BJ (cell line): ENCODE measurements around the gene ZNF500. TPM values are rescaled to one million over a fixed set of nuclear protein-coding genes. Genes with fewer than 3 reads are reported as not detected.
"Not testable (repeated sequence)": the region's sequence is repeated elsewhere in the genome, so short reads cannot be mapped to it uniquely, and the experiment has no call there.

Experiments used
- CTCF ChIA-PET: fragments of 350-600 bp; formaldehyde crosslinking; extraction: SDS; loops from one replicate; lab custom pipeline; 2021; ENCODE audit warnings: antibody characterized with exemption, inconsistent platforms; lab: Yijun Ruan, JAX
- POLR2A ChIA-PET: fragments of 300-600 bp; sonication (Branson Sonifier 250); formaldehyde crosslinking; extraction: SDS; loops from one replicate; lab custom pipeline; 2021; ENCODE audit warnings: antibody characterized with exemption; lab: Charles Lee
- DNase-seq: peaks from one replicate; pipeline ENCODE4 v3.0.0-alpha.2; 2011; ENCODE audit warnings: low read depth
- H3K27me3 ChIP-seq: 2 replicates; pipeline ENCODE4 v1.6.0; 2011; ENCODE audit warnings: low read length; ENCODE audit not compliant: control insufficient read depth, insufficient read depth
- H3K36me3 ChIP-seq: 2 replicates; pipeline ENCODE4 v1.5.1; 2011; ENCODE audit warnings: low read length; ENCODE audit not compliant: control insufficient read depth, insufficient read depth
- H3K4me3 ChIP-seq: 2 replicates; pipeline ENCODE4 v1.5.1; 2011; ENCODE audit warnings: low read depth, mild to moderate bottlenecking, control low read depth, low read length
- polyA plus RNA-seq: library from polyadenylated mRNA; depleted of rRNA; stranded (reverse); fragments of >200 nt; gene quantifications from 2 replicates; pipeline ENCODE4 v1.2.3, GENCODE V29; 2011
- TF ChIP-seq, protein P1 (sequence below): IDR thresholded peaks from 2 replicates; pipeline ENCODE4 v1.5.1; 2011; ENCODE audit warnings: low read depth, mild to moderate bottlenecking, control low read depth, inconsistent platforms, low read length, moderate library complexity; ENCODE audit not compliant: insufficient read depth

Gene ZNF500
- polyA plus RNA-seq, 1 experiment, result 6.5 TPM

DNA sequence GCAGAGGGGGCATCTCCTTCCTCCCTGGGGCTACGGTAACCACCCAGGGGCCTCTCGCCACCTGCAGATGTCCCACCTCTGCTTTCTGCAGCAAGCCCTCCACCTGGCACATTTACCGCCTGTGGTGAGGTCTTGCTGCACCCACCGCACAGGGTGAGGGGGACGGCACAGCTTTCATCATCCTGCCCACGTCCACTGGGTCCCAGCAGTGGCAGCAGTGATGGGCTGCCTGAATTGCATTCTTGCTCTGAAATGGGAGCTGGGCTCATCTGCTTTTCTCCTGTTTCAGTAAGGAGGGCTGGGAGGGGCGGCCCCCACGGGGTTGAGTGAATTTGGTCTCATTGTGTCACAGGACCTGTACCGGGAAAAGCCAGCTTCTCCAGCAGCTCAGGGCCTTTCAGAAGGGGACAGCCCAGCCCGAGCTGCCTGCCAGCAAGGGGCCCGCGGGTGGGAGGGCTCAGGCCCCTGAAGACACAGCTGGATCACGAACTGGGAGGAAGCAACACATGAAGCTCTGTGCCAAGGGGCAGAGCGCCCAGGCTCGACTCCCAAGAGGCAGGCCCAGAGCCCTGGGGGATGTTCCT, 19.9 kb downstream of the ZNF500 start:
- DNase-seq, result no peak

DNA sequence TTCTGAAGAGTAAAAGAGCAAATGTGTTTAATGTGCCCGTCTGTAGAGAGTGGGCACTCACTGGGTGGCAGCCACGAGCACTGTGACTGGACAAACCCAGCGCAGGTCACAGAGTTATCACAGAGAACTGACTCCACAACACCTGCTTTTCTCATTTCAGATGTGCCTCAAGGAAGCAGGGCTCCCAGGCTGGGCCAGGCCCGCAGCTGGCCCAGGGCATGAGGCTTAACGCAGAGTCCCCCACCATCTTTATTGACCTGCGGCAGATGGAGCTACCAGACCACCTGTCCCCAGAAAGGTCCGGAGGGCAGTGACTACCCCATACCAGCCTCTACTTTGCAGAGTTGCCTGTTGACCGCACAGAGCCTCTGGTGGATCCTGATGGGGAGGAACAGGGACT, 20.7 kb downstream of the ZNF500 start:
- DNase-seq, result no peak
- Histone ChIP-seq H3K27me3 (no peaks in the 10 kb centered on the region), H3K4me3 (no peak overlapping the region), H3K36me3 (peaks cover 6% of the 10 kb centered on the region; the same call in 1 of the 2 replicates)
- ChIA-PET CTCF (interaction anchor here (1.8 kb wide), 1 partner anchor 11 kb away, joined by 5 read pairs; no protein-coding TSS in a partner anchor), POLR2A (no interaction called here)
- TF ChIP-seq, protein P1, sequence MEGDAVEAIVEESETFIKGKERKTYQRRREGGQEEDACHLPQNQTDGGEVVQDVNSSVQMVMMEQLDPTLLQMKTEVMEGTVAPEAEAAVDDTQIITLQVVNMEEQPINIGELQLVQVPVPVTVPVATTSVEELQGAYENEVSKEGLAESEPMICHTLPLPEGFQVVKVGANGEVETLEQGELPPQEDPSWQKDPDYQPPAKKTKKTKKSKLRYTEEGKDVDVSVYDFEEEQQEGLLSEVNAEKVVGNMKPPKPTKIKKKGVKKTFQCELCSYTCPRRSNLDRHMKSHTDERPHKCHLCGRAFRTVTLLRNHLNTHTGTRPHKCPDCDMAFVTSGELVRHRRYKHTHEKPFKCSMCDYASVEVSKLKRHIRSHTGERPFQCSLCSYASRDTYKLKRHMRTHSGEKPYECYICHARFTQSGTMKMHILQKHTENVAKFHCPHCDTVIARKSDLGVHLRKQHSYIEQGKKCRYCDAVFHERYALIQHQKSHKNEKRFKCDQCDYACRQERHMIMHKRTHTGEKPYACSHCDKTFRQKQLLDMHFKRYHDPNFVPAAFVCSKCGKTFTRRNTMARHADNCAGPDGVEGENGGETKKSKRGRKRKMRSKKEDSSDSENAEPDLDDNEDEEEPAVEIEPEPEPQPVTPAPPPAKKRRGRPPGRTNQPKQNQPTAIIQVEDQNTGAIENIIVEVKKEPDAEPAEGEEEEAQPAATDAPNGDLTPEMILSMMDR, result no peak

More for the DNA sequence above, 19.9 kb downstream of the ZNF500 start:
- Histone ChIP-seq H3K4me3 (no peak overlapping the region), H3K27me3 (no peaks in the 10 kb centered on the region), H3K36me3 (peaks cover 12% of the 10 kb centered on the region; the same call in 1 of the 2 replicates)
- ChIA-PET CTCF (interaction anchor here (1.1 to 1.8 kb wide), 3 partner anchors 10 to 209 kb away, joined by 3 to 5 read pairs (median 3); no protein-coding TSS in a partner anchor), POLR2A (no interaction called here)
- TF ChIP-seq, protein P1, result no peak

DNA sequence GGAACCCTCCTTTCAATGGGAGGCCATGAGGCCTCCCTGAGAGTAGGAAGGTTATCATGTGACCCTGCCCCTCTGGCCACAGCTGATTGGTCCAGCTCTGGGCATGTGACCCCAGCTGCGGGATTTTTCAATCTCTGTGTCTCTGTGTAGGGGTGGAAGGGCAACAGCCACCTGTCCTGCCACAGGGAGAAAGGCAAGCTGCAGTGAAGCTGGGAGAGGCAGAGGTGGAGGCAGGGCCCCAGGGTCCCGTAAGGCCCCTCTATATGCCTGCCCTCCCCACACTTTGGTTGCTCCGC, 21.7 kb downstream of the ZNF500 start:
- Histone ChIP-seq H3K4me3 (no peak overlapping the region), H3K36me3 (peaks cover 2% of the 10 kb centered on the region; the same call in 1 of the 2 replicates), H3K27me3 (no peaks in the 10 kb centered on the region)
- TF ChIP-seq, protein P1, result no peak
- no peak for DNase-seq
- CTCF ChIA-PET, result no interaction called here
- POLR2A ChIA-PET, result no interaction called here

DNA sequence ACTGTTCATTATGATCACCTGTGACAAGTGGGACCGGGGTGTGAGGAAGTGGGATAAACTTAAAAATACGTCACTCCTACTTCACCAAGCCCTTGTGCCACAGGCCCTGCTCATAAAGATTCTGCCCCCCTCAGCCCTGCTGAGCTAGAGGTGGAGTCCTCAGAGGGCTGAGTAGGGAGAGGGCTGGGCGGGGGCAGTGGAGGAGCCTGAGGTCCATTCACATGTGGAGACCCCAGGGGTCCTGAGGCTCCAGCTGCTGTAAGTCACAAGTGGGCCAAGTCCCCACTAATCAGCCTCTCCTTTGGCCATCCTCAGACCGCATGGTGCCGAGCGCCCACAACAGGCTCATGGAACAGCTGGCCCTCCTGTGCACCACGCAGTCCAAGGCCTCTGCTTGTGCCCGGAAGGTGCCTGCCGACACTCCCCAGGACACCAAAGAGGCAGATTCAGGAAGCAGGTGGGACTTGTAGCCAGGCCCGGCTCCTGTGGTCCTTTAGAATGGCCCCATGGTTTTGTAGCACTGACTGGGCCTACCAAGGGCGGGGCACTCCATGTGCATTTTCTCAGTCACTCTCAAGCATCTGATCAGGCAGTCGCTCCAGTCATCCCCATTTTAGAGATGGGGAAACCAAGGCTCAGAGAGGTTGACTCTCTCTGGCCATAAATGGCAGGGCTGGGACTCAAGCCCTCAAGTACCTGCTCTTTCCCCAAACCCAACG, 22.2 kb downstream of the ZNF500 start:
- Histone ChIP-seq H3K27me3 (no peaks in the 10 kb centered on the region), H3K4me3 (no peak overlapping the region), H3K36me3 (no peaks in the 10 kb centered on the region; the same call in 1 of the 2 replicates)
- CTCF ChIA-PET, result interaction anchor here (0.7 kb wide), 1 partner anchor 235 kb away, joined by 3 read pairs; no protein-coding TSS in a partner anchor
- POLR2A ChIA-PET, result no interaction called here
- TF ChIP-seq, protein P1, result no peak
- DNase-seq, result no peak

DNA sequence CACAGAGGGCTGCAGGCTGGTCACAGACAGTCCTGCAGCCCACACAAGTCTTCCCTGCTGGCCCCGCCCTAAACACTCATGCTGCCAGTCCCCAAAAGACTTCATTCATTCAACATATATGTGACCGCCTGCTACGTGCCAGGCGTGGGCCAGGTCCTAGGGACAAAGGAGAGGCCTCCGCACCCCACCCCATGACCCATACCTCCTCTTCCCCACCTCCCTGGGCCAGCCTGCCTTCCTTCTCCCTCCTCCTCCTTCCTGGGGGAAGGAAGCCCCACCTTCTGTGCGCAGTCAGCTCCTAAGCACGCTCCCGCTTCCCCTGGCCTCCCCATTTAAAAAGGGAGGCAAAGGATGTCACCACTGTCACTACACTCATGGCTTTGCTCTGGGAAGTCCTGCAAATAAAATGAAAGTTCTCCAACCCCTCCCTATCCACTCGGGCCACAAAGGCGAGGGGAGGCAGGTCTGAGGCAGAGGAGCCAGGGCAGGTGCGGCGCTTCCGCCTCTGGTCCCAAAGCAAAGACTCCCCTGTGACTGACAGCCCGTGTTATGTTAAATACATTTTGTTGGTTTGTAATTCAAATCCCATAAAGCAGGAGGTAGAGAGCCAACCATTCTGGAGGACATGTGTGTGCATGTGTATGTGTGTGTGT, 23.6 kb downstream of the ZNF500 start:
- TF ChIP-seq, protein P1, result no peak
- H3K27me3 ChIP-seq, result no peaks in the 10 kb centered on the region
- H3K36me3 ChIP-seq, result no peaks in the 10 kb centered on the region; the same call in 1 of the 2 replicates
- no peak overlapping the region for H3K4me3 ChIP-seq
- ChIA-PET POLR2A (no interaction called here), CTCF (no interaction called here)
- DNase-seq, result no peak

DNA sequence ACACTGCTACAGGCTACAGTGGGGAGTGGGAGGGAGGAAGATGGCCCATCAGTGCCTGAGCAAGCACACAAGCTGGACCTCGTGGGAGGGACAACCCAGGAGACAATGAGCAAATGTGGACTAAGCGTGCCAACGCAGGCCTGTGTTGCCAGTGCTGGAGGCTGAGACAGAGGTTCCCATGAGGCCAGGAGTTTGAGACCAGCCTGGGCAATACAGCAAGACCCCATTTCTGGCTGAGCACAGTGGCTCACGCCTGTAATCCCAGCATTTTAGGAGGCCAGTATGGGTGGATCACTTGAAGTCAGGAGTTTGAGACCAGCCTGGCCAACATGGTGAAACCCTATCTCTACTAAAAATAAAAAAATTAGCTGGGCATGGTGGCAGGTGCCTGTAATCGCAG, 28.6 kb downstream of the ZNF500 start:
- DNase-seq, H3K27me3 ChIP-seq, CTCF ChIA-PET, H3K36me3 ChIP-seq, POLR2A ChIA-PET, H3K4me3 ChIP-seq: not testable (repeated sequence)
